OCI-LY1 (cell line): ENCODE data around the gene CEP290.

ENCODE experiments used
- H2AFZ ChIP-seq: fragments of 200-600 bp; sonication (generic), shearing (Covaris generic); 2 replicates; pipeline ENCODE4 v1.6.0; 2014; ENCODE audit warnings: antibody characterized with exemption, mild to moderate bottlenecking, low read length
- H3F3A ChIP-seq: fragments of 200-600 bp; sonication (generic), shearing (Covaris generic); 2 replicates; pipeline ENCODE4 v1.6.0; 2014; ENCODE audit warnings: mild to moderate bottlenecking, antibody characterized with exemption, low read length, moderate library complexity; ENCODE audit not compliant: insufficient read depth
- H3K27ac ChIP-seq: fragments of 200-600 bp; sonication (generic); 2 replicates; pipeline ENCODE4 v1.5.1; 2014; ENCODE audit warnings: low read length, mixed run types, mild to moderate bottlenecking, low read depth; ENCODE audit not compliant: poor library complexity, severe bottlenecking
- H3K27me3 ChIP-seq: fragments of 200-600 bp; sonication (generic); 2 replicates; pipeline ENCODE4 v1.6.0; 2014; ENCODE audit warnings: antibody characterized with exemption, mild to moderate bottlenecking, low read length, moderate library complexity; ENCODE audit not compliant: insufficient read depth
- H3K36me3 ChIP-seq: fragments of 200-600 bp; sonication (generic); 2 replicates; pipeline ENCODE4 v1.6.1; 2014; ENCODE audit warnings: mild to moderate bottlenecking, antibody characterized with exemption, low read length, moderate library complexity, mixed read lengths; ENCODE audit not compliant: insufficient read depth
- H3K4me1 ChIP-seq: fragments of 200-600 bp; sonication (generic); 2 replicates; pipeline ENCODE4 v1.5.1; 2014; ENCODE audit warnings: mild to moderate bottlenecking, low read length, moderate library complexity; ENCODE audit not compliant: insufficient read depth, severe bottlenecking
- H3K4me2 ChIP-seq: fragments of 200-600 bp; sonication (generic), shearing (Covaris generic); 2 replicates; pipeline ENCODE4 v1.6.1; 2014; ENCODE audit warnings: low read length
- H3K4me3 ChIP-seq: fragments of 200-600 bp; sonication (generic); 2 replicates; pipeline ENCODE4 v1.5.1; 2014; ENCODE audit warnings: low read length, low read depth, mild to moderate bottlenecking, mixed read lengths; ENCODE audit not compliant: poor library complexity, severe bottlenecking
- H3K79me2 ChIP-seq: fragments of 200-600 bp; shearing (Covaris generic); 2 replicates; pipeline ENCODE4 v1.6.1; 2016; ENCODE audit warnings: mixed run types, low read length, mixed read lengths; ENCODE audit not compliant: insufficient read depth
- H3K9ac ChIP-seq: fragments of 200-600 bp; sonication (generic), shearing (Covaris generic); 2 replicates; pipeline ENCODE4 v1.6.1; 2014; ENCODE audit warnings: mild to moderate bottlenecking, low read length, mixed read lengths
- H3K9me2 ChIP-seq: fragments of 200-600 bp; sonication (generic), shearing (Covaris generic); 2 replicates; pipeline ENCODE4 v1.6.1; 2014; ENCODE audit warnings: low read depth, mild to moderate bottlenecking, low read length, mixed read lengths
- H3K9me3 ChIP-seq: fragments of 200-600 bp; shearing (Covaris generic); 2 replicates; pipeline ENCODE4 v1.6.1; 2014; ENCODE audit warnings: low read length, mixed read lengths
- H4K20me1 ChIP-seq: fragments of 200-600 bp; sonication (generic), shearing (Covaris generic); 2 replicates; pipeline ENCODE4 v1.6.0; 2016; ENCODE audit warnings: mild to moderate bottlenecking, low read length; ENCODE audit not compliant: insufficient read depth
- EZH2 ChIP-seq: fragments of 200-600 bp; sonication (generic), shearing (Covaris generic); IDR thresholded peaks from 2 replicates; pipeline ENCODE4 v1.8.0; 2017; ENCODE audit warnings: borderline replicate concordance, mixed run types, mild to moderate bottlenecking, antibody characterized with exemption, low read length, moderate library complexity, mixed read lengths
- TF ChIP-seq, protein P1 (sequence below): fragments of 200-600 bp; sonication (generic), shearing (Covaris generic); IDR thresholded peaks from 2 replicates; pipeline ENCODE4 v1.5.1; 2017; ENCODE audit warnings: mild to moderate bottlenecking, antibody characterized with exemption, low read length, moderate library complexity, mixed read lengths

Gene CEP290

GRCh38 chr12:88182416-88182815, 40.5 kb upstream of the CEP290 start:
- Histone ChIP-seq H3K9ac (no peak overlapping the region), H3F3A (no peaks in the 10 kb centered on the region), H3K9me2 (no peaks in the 10 kb centered on the region), H4K20me1 (no peaks in the 10 kb centered on the region), H3K79me2 (no peaks in the 10 kb centered on the region), H3K4me3 (no peak overlapping the region), H2AFZ (no peak overlapping the region), H3K9me3 (0 out of 2 replicates have a peak, but pooled peaks cover 3% of the 10 kb centered on the region), H3K4me2 (no peak overlapping the region), H3K27ac (no peak overlapping the region), H3K27me3 (no peaks in the 10 kb centered on the region), H3K36me3 (peaks cover 34% of the 10 kb centered on the region), H3K4me1 (no peaks in the 10 kb centered on the region)
- TF ChIP-seq, protein P1, sequence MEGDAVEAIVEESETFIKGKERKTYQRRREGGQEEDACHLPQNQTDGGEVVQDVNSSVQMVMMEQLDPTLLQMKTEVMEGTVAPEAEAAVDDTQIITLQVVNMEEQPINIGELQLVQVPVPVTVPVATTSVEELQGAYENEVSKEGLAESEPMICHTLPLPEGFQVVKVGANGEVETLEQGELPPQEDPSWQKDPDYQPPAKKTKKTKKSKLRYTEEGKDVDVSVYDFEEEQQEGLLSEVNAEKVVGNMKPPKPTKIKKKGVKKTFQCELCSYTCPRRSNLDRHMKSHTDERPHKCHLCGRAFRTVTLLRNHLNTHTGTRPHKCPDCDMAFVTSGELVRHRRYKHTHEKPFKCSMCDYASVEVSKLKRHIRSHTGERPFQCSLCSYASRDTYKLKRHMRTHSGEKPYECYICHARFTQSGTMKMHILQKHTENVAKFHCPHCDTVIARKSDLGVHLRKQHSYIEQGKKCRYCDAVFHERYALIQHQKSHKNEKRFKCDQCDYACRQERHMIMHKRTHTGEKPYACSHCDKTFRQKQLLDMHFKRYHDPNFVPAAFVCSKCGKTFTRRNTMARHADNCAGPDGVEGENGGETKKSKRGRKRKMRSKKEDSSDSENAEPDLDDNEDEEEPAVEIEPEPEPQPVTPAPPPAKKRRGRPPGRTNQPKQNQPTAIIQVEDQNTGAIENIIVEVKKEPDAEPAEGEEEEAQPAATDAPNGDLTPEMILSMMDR = no peak
- TF ChIP-seq EZH2 = no peak

- Histone ChIP-seq H3K9me2 (no peaks in the 10 kb centered on the region), H3K9me3 (0 out of 2 replicates have a peak, but pooled peaks cover 3% of the 10 kb centered on the region), H3K4me3 (no peak overlapping the region), H3K27ac (no peak overlapping the region), H3K79me2 (no peaks in the 10 kb centered on the region), H2AFZ (no peak overlapping the region), H3K27me3 (no peaks in the 10 kb centered on the region), H4K20me1 (no peaks in the 10 kb centered on the region), H3K4me2 (no peak overlapping the region), H3K36me3 (peaks cover 37% of the 10 kb centered on the region), H3K9ac (no peak overlapping the region), H3K4me1 (no peaks in the 10 kb centered on the region), H3F3A (no peaks in the 10 kb centered on the region)
- TF ChIP-seq, protein P1 = no peak
- no peak for TF ChIP-seq EZH2
These were observed 40.0 kb upstream of the CEP290 start for GRCh38 chr12:88181881-88182280.

DNA sequence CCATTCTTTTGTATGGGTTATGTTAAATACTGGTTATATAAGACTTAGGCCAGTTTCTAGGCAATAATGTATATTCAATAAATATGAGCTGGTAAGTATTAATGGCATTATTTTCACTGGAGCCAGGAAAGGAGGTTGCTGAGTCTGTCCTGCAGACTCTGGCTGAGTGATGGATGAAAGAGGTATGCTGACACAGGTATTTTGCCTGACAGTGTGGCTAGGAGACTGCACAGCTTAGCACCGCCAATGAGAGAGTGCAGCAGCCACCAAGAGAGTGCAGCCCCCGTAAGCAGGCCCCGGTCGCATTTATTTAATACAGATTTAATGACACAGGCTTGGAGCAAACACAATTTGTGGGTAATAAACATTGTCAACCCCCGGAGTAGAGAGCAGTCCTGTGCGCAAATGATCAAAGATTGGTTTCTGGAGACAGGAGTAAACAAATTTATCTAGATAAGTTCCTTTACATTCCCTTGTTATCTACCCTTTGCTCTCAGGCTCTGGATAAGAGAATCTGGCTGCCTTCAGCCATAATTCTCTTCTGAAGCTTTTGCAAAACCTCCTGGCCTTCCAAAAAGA, 37.6 kb upstream of the CEP290 start:
- H4K20me1 ChIP-seq = no peaks in the 10 kb centered on the region
- H3K9me3 ChIP-seq = no peaks in the 10 kb centered on the region
- H3K9me2 ChIP-seq = no peaks in the 10 kb centered on the region
- H3K79me2 ChIP-seq = no peaks in the 10 kb centered on the region
- no peak overlapping the region for H3K9ac ChIP-seq
- peaks cover 38% of the 10 kb centered on the region for H3K36me3 ChIP-seq
- H3K4me2 ChIP-seq = no peak overlapping the region
- TF ChIP-seq, protein P1 = no peak
- TF ChIP-seq EZH2 = no peak
- H3K27me3 ChIP-seq = no peaks in the 10 kb centered on the region
- H3K4me1 ChIP-seq = no peaks in the 10 kb centered on the region
- no peak overlapping the region for H3K4me3 ChIP-seq
- H3K27ac ChIP-seq = no peak overlapping the region
- H3F3A ChIP-seq = no peaks in the 10 kb centered on the region
- no peak overlapping the region for H2AFZ ChIP-seq
